Measurements from ENCODE around the gene SLC45A3.
A peak's percentile ranks its signal among the peaks of the same experiment; 100 is the strongest.

SLC45A3 gene

GRCh38 chr1:205668951-205669340 lies 11.4 kb downstream of the SLC45A3 start:
- DNase-seq (ENCODE audit: low spot score): no peak

DNA sequence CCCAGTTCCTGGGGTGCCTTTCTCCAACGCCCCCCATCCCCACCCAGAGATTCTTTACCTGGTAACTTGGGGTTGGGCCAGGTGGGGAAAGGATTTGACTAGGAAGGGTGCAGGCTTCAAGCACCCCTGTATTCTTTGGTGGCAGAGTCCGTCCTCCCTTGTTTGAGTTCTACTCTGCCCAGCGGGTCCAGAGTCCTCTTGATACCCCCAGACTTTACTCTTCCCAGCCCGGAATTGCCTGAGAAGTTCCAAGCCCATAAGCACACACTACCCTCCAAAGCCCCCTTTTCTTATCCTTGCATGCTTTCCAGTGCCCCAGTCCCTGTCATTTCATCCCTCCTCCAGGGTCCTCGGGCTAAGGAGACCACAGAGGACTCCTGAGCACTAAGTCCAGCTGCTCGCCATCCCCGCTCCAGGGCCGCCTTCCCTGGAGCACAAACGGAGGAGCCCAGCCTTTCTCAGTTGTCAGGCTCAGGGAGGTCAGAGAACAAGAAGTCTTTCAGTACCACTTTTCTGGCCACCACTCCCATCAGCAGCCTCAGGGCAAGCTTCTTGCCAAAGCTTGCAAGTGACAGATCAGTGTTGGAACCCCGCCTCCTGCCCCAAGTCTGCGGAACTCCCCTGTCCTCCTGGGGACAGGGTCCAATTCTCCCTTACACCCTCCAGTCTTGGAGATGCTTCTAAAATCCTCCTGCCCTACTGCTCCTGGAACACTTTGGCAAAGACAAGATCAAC lies 12.2 kb downstream of the SLC45A3 start:
- DNase-seq (ENCODE audit: low spot score): no peak

- DNase-seq (ENCODE audit: low spot score): no peak
These were observed 13.7 kb downstream of the SLC45A3 start for GRCh38 chr1:205666372-205667166.

GRCh38 chr1:205665201-205666045 lies 14.9 kb downstream of the SLC45A3 start:
- no peak for DNase-seq (ENCODE audit: low spot score)

DNA sequence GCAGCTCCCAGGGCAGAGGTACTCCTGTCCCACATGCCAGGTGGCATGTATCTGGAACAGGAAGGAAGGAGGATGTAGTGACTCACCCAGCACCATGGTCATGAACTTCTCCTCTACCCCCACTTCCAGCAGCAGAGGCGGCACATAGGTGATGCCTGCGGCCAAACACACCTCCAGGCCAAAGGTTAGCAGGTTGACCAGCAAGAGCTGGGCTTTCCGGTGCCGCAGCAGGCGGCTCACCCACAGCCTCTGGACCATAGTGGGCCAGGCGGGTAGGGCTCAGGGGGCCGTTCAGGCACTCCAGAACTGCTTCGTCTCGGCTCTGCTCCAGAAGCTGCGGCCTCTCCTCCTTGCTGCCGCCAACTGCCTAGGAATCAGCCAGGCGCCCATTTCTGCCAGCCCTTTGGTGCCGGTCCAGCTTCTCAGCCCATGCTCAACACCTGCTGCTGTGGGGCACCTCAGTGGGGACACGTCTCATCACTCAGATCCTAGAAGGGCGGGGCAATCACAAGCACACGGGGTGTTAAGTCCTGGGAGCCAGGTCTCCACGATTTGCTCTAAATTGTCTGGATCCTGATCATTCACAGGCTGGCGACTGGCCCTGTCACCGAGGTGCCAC lies 15.8 kb downstream of the SLC45A3 start:
- no peak for DNase-seq (ENCODE audit: low spot score)

DNA sequence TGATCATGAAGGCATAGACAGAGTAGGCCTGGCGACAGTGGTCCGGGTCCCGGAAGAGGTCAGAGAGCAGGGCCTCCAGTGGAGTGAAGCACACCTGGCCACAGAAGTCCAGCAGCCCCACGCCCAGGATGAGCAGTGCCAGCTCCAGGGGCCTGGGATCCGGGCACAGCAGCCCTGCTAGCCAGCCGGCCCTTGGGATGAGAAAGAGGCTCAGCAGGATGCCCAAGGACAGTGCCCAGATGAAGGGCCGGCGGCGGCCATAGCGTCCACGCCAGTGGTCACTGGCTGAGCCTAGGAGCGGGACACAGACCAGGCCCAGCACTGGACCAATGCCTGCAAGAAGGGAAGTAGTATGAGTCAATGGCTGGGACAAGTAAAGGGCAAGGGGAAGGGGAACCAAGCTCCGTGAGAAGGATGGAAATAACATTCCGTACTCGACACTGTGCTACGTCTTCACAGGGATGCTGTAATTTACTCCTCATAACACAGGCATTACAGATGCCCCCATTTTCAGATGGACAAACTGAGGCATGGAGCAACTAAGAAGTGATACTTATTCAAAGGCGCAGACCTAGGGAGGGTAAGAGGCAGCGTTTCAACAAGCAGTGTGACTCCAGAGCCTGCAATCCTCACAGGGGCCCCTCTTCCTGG lies 16.9 kb downstream of the SLC45A3 start:
- no peak for DNase-seq (ENCODE audit: low spot score)

DNA sequence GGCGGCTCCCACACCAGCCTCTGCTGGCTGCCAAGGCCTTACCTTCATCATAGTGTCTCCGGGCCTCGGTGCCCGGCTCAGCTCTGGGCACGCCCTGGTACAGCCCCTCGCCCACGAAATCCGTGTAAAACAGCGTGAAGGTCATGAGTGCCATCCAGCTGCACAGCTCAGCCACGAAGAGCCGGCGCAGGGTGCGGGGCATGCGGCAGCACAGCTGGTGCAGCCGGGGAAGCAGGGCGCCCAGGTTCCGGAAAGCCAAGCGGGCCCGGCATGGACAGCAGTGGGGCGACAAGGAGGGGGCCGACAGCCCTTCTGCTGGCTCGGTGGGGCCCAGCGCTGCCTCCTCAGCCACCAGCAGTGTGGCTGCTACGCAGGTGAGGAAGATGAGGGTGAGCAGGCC lies 17.5 kb downstream of the SLC45A3 start:
- no peak for DNase-seq (ENCODE audit: low spot score)

- no peak for DNase-seq (ENCODE audit: low spot score)
These were observed 18.1 kb downstream of the SLC45A3 start for GRCh38 chr1:205662135-205662738.

DNA sequence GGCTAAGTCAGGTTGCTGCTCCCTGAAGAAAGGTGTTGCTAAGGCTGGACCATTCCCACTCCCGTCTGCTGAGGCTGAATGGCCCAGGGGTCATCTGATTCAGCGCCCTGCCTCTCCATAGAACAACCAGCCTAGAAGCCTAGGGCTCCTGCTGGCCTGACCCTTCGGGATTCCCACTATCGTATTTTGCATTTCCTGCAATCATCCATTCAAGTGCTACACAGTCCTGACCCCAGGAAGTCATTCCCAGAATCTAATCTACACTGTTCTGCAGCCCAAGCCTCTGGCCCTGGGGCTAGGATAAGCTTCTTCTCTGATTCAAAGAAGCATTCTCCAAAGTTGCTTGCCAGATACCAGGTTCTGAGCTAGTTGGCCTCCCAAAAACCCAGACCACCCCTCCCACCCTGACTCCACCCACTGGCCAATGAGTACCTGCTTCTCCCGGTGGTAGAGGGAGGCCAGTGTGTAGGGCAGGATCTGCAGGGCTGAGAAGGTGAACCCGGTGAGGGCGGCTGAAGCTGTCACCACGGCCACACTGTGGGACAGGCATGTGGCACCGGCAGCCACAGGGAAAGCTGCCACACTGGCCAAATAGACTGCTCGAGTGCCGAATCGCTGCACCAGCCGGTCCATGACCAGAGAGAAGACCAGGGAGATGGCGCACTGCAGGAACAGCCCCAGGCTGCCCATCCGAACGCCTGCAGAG lies 18.7 kb downstream of the SLC45A3 start:
- no peak for DNase-seq (ENCODE audit: low spot score)

GRCh38 chr1:205660361-205660760 lies 19.9 kb downstream of the SLC45A3 start:
- no peak for DNase-seq (ENCODE audit: low spot score)

DNA sequence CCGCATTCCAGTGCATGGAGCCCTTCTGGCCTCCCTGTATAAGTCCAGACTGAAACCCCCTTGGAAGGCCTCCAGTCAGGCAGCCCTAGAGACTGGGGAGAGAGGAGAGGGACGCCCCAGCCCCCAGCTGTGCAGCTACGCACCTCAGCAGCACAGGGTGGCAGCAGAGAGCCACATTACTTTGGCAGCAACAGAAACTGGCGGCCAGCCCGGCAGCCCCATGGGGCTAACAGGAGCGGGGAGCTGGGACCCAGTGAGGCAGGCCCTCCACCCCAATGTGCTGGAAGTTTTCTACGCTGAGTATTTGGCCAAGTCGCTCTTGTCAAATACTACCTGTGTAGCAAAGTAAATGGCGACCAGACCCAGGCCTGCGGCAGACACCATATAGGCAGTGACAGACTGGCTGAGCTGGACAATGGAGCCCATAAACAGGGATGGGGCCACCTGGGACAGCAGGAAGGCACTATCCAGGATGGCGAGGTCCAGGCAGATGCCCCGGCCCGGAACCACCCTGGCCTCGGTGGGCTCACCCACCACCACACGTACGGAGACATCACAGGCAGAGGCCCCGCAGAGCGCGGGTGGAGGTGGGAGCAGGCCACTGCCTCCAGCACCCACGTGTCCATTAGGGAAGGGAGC lies 21.2 kb downstream of the SLC45A3 start:
- DNase-seq (ENCODE audit: low spot score): peak; percentile 93

DNA sequence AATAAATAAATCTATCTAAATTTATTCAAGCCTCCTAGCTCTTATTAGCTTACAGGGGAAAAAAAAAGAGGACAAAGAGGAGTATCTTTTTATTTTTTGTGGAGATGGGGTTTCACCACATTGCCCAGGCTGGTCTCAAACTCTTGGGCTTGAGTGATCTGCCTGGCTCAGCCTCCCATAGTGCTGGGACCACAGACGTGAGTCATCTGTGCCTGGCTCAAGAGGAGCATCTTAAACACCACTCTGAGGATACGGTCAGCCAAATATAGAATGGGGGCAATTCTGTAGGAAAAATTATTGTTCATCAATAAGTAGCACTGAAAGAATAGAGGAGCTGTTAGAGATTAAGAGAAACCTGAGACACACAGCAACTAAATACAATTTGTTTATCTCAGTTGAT lies 24.1 kb downstream of the SLC45A3 start:
- DNase-seq (ENCODE audit: low spot score): no peak

- no peak for DNase-seq (ENCODE audit: low spot score)
These were observed 27.3 kb downstream of the SLC45A3 start for GRCh38 chr1:205652984-205653383.

- no peak for DNase-seq (ENCODE audit: low spot score)
These were observed 30.1 kb downstream of the SLC45A3 start for GRCh38 chr1:205650241-205650640.

- no peak for DNase-seq (ENCODE audit: low spot score)
These were observed 34.8 kb downstream of the SLC45A3 start for GRCh38 chr1:205645519-205645918.

DNA sequence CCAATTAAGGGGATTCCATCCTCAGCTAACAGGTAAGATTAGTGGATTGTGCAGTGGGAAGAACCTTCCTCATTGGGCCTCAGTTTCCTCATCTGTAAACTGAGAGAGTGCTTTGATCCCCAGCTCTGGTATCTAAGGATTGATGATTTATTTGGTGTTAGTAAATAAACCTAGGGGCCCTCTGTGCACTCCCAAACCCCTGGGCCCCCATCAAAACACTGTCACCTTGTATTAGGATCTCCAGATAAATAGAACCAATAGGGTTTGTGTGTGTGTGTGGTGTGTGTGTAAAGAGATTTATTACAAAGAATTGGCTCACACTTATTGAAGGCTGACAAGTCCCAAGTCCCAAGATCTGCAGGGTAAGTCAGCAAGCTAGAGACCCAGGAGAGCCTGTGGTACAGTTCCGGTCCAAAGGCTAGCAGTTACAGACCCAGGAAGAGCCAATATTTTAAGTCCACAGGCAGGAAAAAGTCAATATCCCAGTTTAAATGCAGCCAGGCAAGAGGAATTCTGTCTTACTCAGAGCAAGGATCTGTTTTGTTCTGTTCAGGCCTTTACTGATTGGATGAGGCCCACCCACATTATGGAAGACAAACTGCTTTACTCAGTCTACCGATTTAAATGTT lies 37.5 kb downstream of the SLC45A3 start:
- DNase-seq (ENCODE audit: low spot score): no peak

DNA sequence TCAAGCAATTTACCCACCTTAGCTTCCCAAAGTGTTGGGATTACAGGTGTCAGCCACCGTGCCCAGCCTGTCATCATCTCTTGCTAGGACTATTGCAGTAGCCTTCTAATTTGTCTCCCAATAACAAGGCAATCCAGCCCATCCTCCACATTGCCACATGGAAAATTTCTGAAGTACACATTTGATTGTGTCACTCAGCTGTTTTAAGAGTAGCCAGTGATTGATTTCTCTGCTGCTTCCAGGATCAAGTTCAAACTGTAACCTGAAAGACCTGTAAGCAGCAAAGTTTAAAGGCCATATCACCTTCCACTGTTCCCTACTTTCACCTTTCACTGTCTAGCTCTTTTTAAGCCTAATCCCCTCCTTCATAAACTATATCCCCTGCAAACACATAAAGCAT lies 40.7 kb downstream of the SLC45A3 start:
- DNase-seq (ENCODE audit: low spot score): no peak

DNA sequence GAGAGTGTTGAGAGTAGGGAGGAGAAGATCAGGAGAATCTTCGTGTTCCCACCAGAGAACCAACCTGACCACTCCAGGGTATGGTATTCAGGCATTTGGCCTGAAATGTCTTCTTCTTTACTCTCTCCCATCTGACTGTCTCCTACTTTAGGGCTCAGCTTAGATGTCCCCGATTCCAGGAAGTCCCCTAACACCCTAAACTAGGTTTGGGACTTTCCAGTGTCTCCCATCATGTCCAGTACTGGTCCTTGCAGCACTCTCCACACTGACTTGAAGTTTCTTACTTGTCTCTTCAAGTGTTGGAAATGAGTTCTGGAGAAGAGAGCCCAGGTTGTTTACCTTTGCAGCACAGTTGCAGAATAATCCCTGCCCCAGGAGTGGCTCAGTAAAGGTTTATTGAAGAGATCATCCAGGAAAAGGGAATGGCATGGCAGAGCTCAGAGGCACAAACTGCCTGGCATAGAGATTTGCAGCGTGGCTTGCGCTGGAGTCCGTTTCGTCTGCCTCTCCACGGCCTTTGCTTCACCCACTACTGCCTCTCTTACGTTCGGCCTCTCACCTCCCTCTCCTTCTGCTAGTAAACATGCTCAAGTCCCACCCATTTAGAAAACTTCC lies 42.3 kb downstream of the SLC45A3 start:
- no peak for DNase-seq (ENCODE audit: low spot score)

- DNase-seq (ENCODE audit: low spot score): no peak
These were observed 43.6 kb downstream of the SLC45A3 start for GRCh38 chr1:205636732-205637131.
